HEK293 (cell line): ENCODE measurements around the gene NEFH.

Experiments
- CTCF ChIA-PET: fragments of 350-600 bp; formaldehyde crosslinking; extraction: SDS; loops from one replicate; lab custom pipeline; 2021; ENCODE audit warnings: antibody characterized with exemption; lab: Yijun Ruan, JAX
- POLR2A ChIA-PET: fragments of 300-600 bp; formaldehyde crosslinking; extraction: SDS; loops from one replicate; lab custom pipeline; 2020; ENCODE audit warnings: antibody characterized with exemption, inconsistent platforms; lab: Yijun Ruan, JAX
- H3K27ac ChIP-seq: fragments of 200-500 bp; sonication (Bioruptor generic); 2 replicates; pipeline ENCODE4 v1.5.1; 2014; ENCODE audit warnings: low read depth, low read length, control low read depth, inconsistent platforms; ENCODE audit errors: extremely low read depth
- H3K36me3 ChIP-seq, 2 experiments: fragments of 200-500 bp in 1 of 2; sonication (Bioruptor generic) in 1 of 2; 1 replicate in 1 of 2; 2 replicates in 1 of 2; pipeline ENCODE4 v1.5.1; 2014 to 2017; ENCODE audit warnings: inconsistent platforms in 2 of 2, low read length in 2 of 2; ENCODE audit not compliant: control insufficient read depth in 2 of 2, insufficient read depth in 1 of 2
- H3K4me1 ChIP-seq: fragments of 200-500 bp; sonication (Bioruptor generic); 2 replicates; pipeline ENCODE4 v1.5.1; 2014; ENCODE audit warnings: mild to moderate bottlenecking, low read length, inconsistent platforms; ENCODE audit not compliant: control insufficient read depth, insufficient read depth
- H3K4me3 ChIP-seq: 2 replicates; pipeline ENCODE4 v1.5.1; 2011; ENCODE audit warnings: low read depth, mild to moderate bottlenecking, control low read depth, low read length, moderate library complexity
- H3K9me3 ChIP-seq: fragments of 200-500 bp; sonication (Bioruptor generic); 2 replicates; pipeline ENCODE4 v1.5.1; 2014; ENCODE audit warnings: low read depth, low read length, inconsistent platforms; ENCODE audit not compliant: control insufficient read depth, insufficient read depth
- KLF1 ChIP-seq: fragments of 450-650 bp; formaldehyde crosslinking; IDR thresholded peaks from 2 replicates; pipeline ENCODE4 v1.5.1; 2016; ENCODE audit warnings: missing biosample characterization, missing genetic modification characterization
- KLF16 ChIP-seq: fragments of 450-650 bp; formaldehyde crosslinking; IDR thresholded peaks from 2 replicates; pipeline ENCODE4 v1.5.1; 2017; ENCODE audit warnings: missing biosample characterization, missing genetic modification characterization
- MYNN ChIP-seq: fragments of 450-650 bp; formaldehyde crosslinking; IDR thresholded peaks from 2 replicates; pipeline ENCODE4 v1.5.1; 2016; ENCODE audit warnings: missing biosample characterization, missing genetic modification characterization, borderline replicate concordance
- SP3 ChIP-seq: fragments of 450-650 bp; formaldehyde crosslinking; IDR thresholded peaks from 2 replicates; pipeline ENCODE4 v1.5.1; 2016; ENCODE audit warnings: missing biosample characterization, missing genetic modification characterization
- TCF7L2 ChIP-seq: IDR thresholded peaks from 2 replicates; pipeline ENCODE4 v1.6.1; 2011; ENCODE audit warnings: low read depth, mild to moderate bottlenecking, inconsistent platforms, low read length, moderate library complexity, borderline replicate concordance
- ZBTB21 ChIP-seq: fragments of 450-650 bp; formaldehyde crosslinking; IDR thresholded peaks from 2 replicates; pipeline ENCODE4 v1.5.1; 2017; ENCODE audit warnings: missing biosample characterization, missing genetic modification characterization
- ZBTB7A ChIP-seq: fragments of 450-650 bp; formaldehyde crosslinking; IDR thresholded peaks from 2 replicates; pipeline ENCODE4 v1.5.1; 2016; ENCODE audit warnings: low read depth, missing biosample characterization, missing genetic modification characterization
- ZEB2 ChIP-seq: fragments of 450-650 bp; formaldehyde crosslinking; IDR thresholded peaks from 2 replicates; pipeline ENCODE4 v1.5.1; 2016; ENCODE audit warnings: missing biosample characterization, missing genetic modification characterization
- ZNF114 ChIP-seq: fragments of 450-650 bp; formaldehyde crosslinking; IDR thresholded peaks from 2 replicates; pipeline ENCODE4 v1.5.0; 2017; ENCODE audit warnings: missing biosample characterization, missing genetic modification characterization
- ZNF121 ChIP-seq: fragments of 450-650 bp; formaldehyde crosslinking; IDR thresholded peaks from 2 replicates; pipeline ENCODE4 v1.5.1; 2016; ENCODE audit warnings: missing biosample characterization, missing genetic modification characterization
- ZNF239 ChIP-seq: fragments of 450-650 bp; formaldehyde crosslinking; IDR thresholded peaks from 2 replicates; pipeline ENCODE4 v1.5.1; 2016; ENCODE audit warnings: missing biosample characterization, missing genetic modification characterization
- ZNF324 ChIP-seq: fragments of 450-650 bp; formaldehyde crosslinking; IDR thresholded peaks from 2 replicates; pipeline ENCODE4 v1.5.1; 2016; ENCODE audit warnings: missing biosample characterization, missing genetic modification characterization
- ZNF354C ChIP-seq: fragments of 450-650 bp; formaldehyde crosslinking; IDR thresholded peaks from 2 replicates; pipeline ENCODE4 v1.5.1; 2016; ENCODE audit warnings: missing biosample characterization, missing genetic modification characterization, low read depth, borderline replicate concordance
- ZNF600 ChIP-seq: fragments of 450-650 bp; formaldehyde crosslinking; IDR thresholded peaks from 2 replicates; pipeline ENCODE4 v1.5.1; 2016; ENCODE audit warnings: missing biosample characterization, missing genetic modification characterization
- ZNF677 ChIP-seq: fragments of 450-650 bp; IDR thresholded peaks from 2 replicates; pipeline ENCODE4 v1.5.0; 2018; ENCODE audit warnings: missing biosample characterization, mild to moderate bottlenecking, missing genetic modification characterization, moderate library complexity
- ZNF692 ChIP-seq: fragments of 450-650 bp; formaldehyde crosslinking; IDR thresholded peaks from 2 replicates; pipeline ENCODE4 v1.5.1; 2016; ENCODE audit warnings: missing biosample characterization, missing genetic modification characterization
- ZNF701 ChIP-seq: fragments of 450-650 bp; formaldehyde crosslinking; IDR thresholded peaks from 2 replicates; pipeline ENCODE4 v1.5.1; 2016; ENCODE audit warnings: missing biosample characterization, missing genetic modification characterization
- ZNF785 ChIP-seq: fragments of 450-650 bp; formaldehyde crosslinking; IDR thresholded peaks from 2 replicates; pipeline ENCODE4 v1.5.1; 2016; ENCODE audit warnings: missing biosample characterization, missing genetic modification characterization
- ZNF830 ChIP-seq: fragments of 450-650 bp; IDR thresholded peaks from 2 replicates; pipeline ENCODE4 v1.5.0; 2018; ENCODE audit warnings: missing biosample characterization, missing genetic modification characterization, low read depth, mild to moderate bottlenecking, moderate library complexity
- TF ChIP-seq, protein P1 (sequence below): fragments of 450-650 bp; formaldehyde crosslinking; IDR thresholded peaks from 2 replicates; pipeline ENCODE4 v1.5.1; 2016; ENCODE audit warnings: missing biosample characterization, missing genetic modification characterization
- TF ChIP-seq, protein P2 (sequence below): fragments of 450-650 bp; formaldehyde crosslinking; IDR thresholded peaks from 2 replicates; pipeline ENCODE4 v1.5.1; 2017; ENCODE audit warnings: missing biosample characterization, missing genetic modification characterization

Gene NEFH

GRCh38 chr22:29491012-29491411 lies 11.0 kb downstream of the NEFH start (continued):
- TF ChIP-seq ZEB2 (no peak), ZNF121 (tag by site-specific recombination) (no peak), ZNF785 (tag by site-specific recombination) (no peak), ZBTB21 (tag by site-specific recombination) (no peak), ZNF239 (tag by site-specific recombination) (no peak), ZNF701 (tag by site-specific recombination) (no peak), MYNN (no peak)

- Histone ChIP-seq H3K4me3 (no peak overlapping the region), H3K27ac (no peak overlapping the region), H3K4me1 (no peaks in the 10 kb centered on the region), H3K9me3 (no peaks in the 10 kb centered on the region), H3K36me3 (peaks cover 0 to 5% of the 10 kb centered on the region in 2 experiments; a peak in 2 of 3 replicates)
- CTCF ChIA-PET: interaction anchor here (1.3 kb wide), 1 partner anchor 12 kb away, joined by 3 read pairs; no protein-coding TSS in a partner anchor
- POLR2A ChIA-PET: no interaction called here
- TF ChIP-seq KLF1 (tag by site-specific recombination) (no peak), ZNF677 (tag by site-specific recombination) (no peak), ZNF114 (tag by site-specific recombination) (no peak), ZBTB7A (tag by site-specific recombination) (no peak), ZNF324 (tag by site-specific recombination) (no peak), TCF7L2 (no peak), ZNF692 (tag by site-specific recombination) (no peak), ZNF830 (tag by site-specific recombination) (no peak), KLF16 (tag by site-specific recombination) (no peak), ZNF600 (tag by site-specific recombination) (no peak), SP3 (tag by site-specific recombination) (no peak), ZNF354C (tag by site-specific recombination) (no peak)
- TF ChIP-seq, protein P1, sequence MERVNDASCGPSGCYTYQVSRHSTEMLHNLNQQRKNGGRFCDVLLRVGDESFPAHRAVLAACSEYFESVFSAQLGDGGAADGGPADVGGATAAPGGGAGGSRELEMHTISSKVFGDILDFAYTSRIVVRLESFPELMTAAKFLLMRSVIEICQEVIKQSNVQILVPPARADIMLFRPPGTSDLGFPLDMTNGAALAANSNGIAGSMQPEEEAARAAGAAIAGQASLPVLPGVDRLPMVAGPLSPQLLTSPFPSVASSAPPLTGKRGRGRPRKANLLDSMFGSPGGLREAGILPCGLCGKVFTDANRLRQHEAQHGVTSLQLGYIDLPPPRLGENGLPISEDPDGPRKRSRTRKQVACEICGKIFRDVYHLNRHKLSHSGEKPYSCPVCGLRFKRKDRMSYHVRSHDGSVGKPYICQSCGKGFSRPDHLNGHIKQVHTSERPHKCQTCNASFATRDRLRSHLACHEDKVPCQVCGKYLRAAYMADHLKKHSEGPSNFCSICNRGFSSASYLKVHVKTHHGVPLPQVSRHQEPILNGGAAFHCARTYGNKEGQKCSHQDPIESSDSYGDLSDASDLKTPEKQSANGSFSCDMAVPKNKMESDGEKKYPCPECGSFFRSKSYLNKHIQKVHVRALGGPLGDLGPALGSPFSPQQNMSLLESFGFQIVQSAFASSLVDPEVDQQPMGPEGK: no peak
- TF ChIP-seq, protein P2, sequence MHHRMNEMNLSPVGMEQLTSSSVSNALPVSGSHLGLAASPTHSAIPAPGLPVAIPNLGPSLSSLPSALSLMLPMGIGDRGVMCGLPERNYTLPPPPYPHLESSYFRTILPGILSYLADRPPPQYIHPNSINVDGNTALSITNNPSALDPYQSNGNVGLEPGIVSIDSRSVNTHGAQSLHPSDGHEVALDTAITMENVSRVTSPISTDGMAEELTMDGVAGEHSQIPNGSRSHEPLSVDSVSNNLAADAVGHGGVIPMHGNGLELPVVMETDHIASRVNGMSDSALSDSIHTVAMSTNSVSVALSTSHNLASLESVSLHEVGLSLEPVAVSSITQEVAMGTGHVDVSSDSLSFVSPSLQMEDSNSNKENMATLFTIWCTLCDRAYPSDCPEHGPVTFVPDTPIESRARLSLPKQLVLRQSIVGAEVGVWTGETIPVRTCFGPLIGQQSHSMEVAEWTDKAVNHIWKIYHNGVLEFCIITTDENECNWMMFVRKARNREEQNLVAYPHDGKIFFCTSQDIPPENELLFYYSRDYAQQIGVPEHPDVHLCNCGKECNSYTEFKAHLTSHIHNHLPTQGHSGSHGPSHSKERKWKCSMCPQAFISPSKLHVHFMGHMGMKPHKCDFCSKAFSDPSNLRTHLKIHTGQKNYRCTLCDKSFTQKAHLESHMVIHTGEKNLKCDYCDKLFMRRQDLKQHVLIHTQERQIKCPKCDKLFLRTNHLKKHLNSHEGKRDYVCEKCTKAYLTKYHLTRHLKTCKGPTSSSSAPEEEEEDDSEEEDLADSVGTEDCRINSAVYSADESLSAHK (tag by site-specific recombination): no peak
Observed at GRCh38 chr22:29493636-29494035, 13.6 kb downstream of the NEFH start.
